ENCODE results near the gene TSPAN18. TPM values are rescaled to one million over a fixed set of nuclear protein-coding genes. Genes with fewer than 3 reads are reported as not detected.

TSPAN18 gene
- total and polyA plus RNA-seq, 8 donors = 0.69 to 2.7 (median 1.5) TPM

- no peak for DNase-seq
- no peaks in the 10 kb centered on the region for H3K4me1 ChIP-seq
- ATAC-seq = no peak
- no peaks in the 10 kb centered on the region for H3K27me3 ChIP-seq
- H3K27ac ChIP-seq = no peak overlapping the region
- no peaks in the 10 kb centered on the region for H3K9me3 ChIP-seq
- WGBS, 2 donors = 48 to 57% methylated on average over 6 of the region's 6 CpGs
- TF ChIP-seq, protein P1, sequence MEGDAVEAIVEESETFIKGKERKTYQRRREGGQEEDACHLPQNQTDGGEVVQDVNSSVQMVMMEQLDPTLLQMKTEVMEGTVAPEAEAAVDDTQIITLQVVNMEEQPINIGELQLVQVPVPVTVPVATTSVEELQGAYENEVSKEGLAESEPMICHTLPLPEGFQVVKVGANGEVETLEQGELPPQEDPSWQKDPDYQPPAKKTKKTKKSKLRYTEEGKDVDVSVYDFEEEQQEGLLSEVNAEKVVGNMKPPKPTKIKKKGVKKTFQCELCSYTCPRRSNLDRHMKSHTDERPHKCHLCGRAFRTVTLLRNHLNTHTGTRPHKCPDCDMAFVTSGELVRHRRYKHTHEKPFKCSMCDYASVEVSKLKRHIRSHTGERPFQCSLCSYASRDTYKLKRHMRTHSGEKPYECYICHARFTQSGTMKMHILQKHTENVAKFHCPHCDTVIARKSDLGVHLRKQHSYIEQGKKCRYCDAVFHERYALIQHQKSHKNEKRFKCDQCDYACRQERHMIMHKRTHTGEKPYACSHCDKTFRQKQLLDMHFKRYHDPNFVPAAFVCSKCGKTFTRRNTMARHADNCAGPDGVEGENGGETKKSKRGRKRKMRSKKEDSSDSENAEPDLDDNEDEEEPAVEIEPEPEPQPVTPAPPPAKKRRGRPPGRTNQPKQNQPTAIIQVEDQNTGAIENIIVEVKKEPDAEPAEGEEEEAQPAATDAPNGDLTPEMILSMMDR (IDR thresholded peaks at IDR 0.05) = no peak
- H3K36me3 ChIP-seq = no peaks in the 10 kb centered on the region
- H3K4me3 ChIP-seq = no peak overlapping the region
- intact Hi-C loops (cut with DNase I) = no loop called here
- FAIRE-seq = no peak
These were observed 10.5 kb upstream of the TSPAN18 start for GRCh38 chr11:44716256-44716655.

DNA sequence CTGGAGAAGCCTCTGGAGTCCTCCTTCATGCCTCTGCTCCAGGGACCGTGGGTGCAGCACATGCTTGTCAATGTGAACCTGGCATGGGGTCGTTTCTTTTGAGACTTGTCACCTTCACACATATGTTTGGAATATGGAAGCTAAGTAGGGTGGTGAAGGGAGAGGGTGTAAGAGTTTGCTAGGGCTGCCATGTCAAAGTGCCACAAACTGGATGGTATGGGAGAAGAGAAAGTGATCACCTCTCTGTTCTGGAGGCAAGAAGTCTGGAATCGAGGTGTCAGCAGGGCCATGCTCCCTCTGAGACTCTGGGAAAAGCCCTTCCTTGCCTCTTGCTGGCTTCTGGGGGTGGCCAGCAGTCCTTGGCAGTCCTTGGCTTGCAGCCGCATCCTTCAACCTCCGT is 8.7 kb upstream of the TSPAN18 start:
- FAIRE-seq = no peak
- Histone ChIP-seq H3K36me3 (no peaks in the 10 kb centered on the region), H3K27ac (no peak overlapping the region), H3K9me3 (no peaks in the 10 kb centered on the region), H3K4me3 (no peak overlapping the region), H3K4me1 (no peaks in the 10 kb centered on the region), H3K27me3 (no peaks in the 10 kb centered on the region)
- DNase-seq = no peak
- intact Hi-C loops (cut with DNase I) = no loop called here
- ATAC-seq = no peak
- WGBS, 2 donors = 66 to 74% methylated on average over 5 of the region's 5 CpGs
- TF ChIP-seq, protein P1 (IDR thresholded peaks at IDR 0.05) = no peak

DNA sequence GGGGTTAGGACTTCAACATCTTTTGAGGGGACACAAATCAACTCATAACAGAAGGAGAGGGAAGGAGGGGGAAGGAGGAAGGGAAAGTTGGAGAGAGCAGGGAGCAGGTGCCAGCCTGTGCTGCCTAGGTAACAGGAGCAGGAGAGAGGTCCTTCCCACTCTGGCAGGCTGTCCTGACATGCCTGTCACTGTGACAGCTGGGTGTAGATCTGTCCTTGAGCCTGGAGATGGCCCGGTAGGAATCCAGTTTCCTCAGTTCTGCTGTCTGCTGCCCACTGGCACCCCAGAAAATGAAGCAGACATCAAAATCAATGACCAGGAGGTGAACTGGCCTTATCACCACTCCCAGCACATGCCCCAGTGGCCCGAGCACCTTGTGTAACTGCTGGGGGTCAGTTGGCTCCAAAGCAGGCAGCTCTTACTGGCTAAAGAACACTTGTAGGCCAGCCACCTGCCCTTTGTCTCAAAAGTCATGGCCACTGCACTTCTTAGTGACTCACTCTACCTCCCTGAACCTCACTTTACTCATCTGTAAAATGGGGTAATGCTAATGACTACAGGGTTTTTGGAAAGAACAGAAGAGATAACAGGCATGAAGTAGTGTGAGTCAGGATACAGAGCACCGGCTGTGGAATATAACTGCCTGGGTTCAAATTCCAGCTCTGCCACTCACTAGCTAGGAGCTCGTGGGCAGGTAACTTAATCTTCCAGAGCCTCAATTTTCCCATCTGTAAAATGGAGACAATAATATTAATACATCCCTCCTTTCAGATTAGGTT is 8.0 kb upstream of the TSPAN18 start:
- H3K27ac ChIP-seq = no peak overlapping the region
- no peaks in the 10 kb centered on the region for H3K27me3 ChIP-seq
- DNase-seq = no peak
- no peak overlapping the region for H3K4me3 ChIP-seq
- no peak for FAIRE-seq
- TF ChIP-seq, protein P1 (IDR thresholded peaks at IDR 0.05) = no peak
- intact Hi-C loops (cut with DNase I) = no loop called here
- H3K9me3 ChIP-seq = no peaks in the 10 kb centered on the region
- no peak for ATAC-seq
- no peaks in the 10 kb centered on the region for H3K4me1 ChIP-seq
- no peaks in the 10 kb centered on the region for H3K36me3 ChIP-seq
- 40 to 56% methylated on average over 4 of the region's 4 CpGs for WGBS, 2 donors

GRCh38 chr11:44725016-44725685 is 1.6 kb upstream of the TSPAN18 start:
- TF ChIP-seq, protein P1 (IDR thresholded peaks at IDR 0.05) = no peak
- no peak overlapping the region for H3K27ac ChIP-seq
- peaks cover 0 to 4% (median 0%) of the 10 kb centered on the region in 3 donors for H3K4me1 ChIP-seq
- FAIRE-seq (no peak), DNase-seq (no peak), ATAC-seq (no peak)
- WGBS, 2 donors = 70 to 80% methylated on average over 12 of the region's 12 CpGs
- H3K4me3 ChIP-seq = no peak overlapping the region
- H3K9me3 ChIP-seq = no peaks in the 10 kb centered on the region
- intact Hi-C loops (cut with DNase I) = loop anchor here in 1 of 3 donors (5.0 kb wide), 1 partner anchor 187 kb away; no protein-coding TSS in a partner anchor
- H3K27me3 ChIP-seq = no peaks in the 10 kb centered on the region
- H3K36me3 ChIP-seq = no peaks in the 10 kb centered on the region

All from pancreas (tissue), 10 donors.